Psoas muscle (tissue), 8 donors: Measurements from ENCODE around the gene ATF7. TPM values are rescaled to one million over a fixed set of nuclear protein-coding genes. Genes with fewer than 3 reads are reported as not detected.

ENCODE experiments used
- ATAC-seq, 4 donors: fragments of 200-7000 bp; cut with Tn5 transposase; one replicate each; pipeline ENCODE4 v1.9.1; 2020; ENCODE audit warnings: moderate library complexity in 3 of 4, mild to moderate bottlenecking in 2 of 4
- DNase-seq, 2 donors: peaks; one replicate each; pipeline ENCODE4 v3.0.0-alpha.2; 2020
- H3K27ac ChIP-seq: fragments of 200-600 bp; one replicate; pipeline ENCODE4 v1.8.0; 2022
- H3K27me3 ChIP-seq, 3 donors: fragments of 200-600 bp in 1 of 3; one replicate each; pipeline versions ENCODE4 v1.6.1 to v1.8.0; 2013 to 2022; ENCODE audit warnings: low read length in 2 of 3, mild to moderate bottlenecking in 2 of 3, moderate library complexity in 1 of 3; ENCODE audit not compliant: insufficient read depth in 3 of 3
- H3K36me3 ChIP-seq, 2 donors: fragments of 200-600 bp in 1 of 2; one replicate each; pipeline versions ENCODE4 v1.6.1 to v1.8.0; 2013 to 2022; ENCODE audit warnings: low read depth in 1 of 2, mild to moderate bottlenecking in 1 of 2, moderate library complexity in 1 of 2; ENCODE audit not compliant: insufficient read depth in 1 of 2
- H3K4me1 ChIP-seq: fragments of 200-600 bp; one replicate; pipeline ENCODE4 v1.8.0; 2022
- H3K4me3 ChIP-seq: fragments of 200-600 bp; one replicate; pipeline ENCODE4 v1.8.0; 2022; ENCODE audit warnings: mild to moderate bottlenecking
- H3K9me3 ChIP-seq: fragments of 200-600 bp; one replicate; pipeline ENCODE4 v1.8.0; 2022
- WGBS, 3 donors: extraction: QIAGEN DNeasy Blood & Tissue Kit; methylation state at CpG; one replicate each; pipeline versions ENCODE4 v1.1.6 to v1.1.7; 2013; 5-methylcytosine and 5-hydroxymethylcytosine counted together
- intact Hi-C, 2 donors: fragments of 100-400 bp; cut with DNase I; formaldehyde crosslinking; loops; one replicate each; pipeline versions ENCODE4 v1.11.0 to v1.14.2; 2022
- polyA plus RNA-seq, 3 donors: library from polyadenylated mRNA; stranded (reverse); fragments of 200-250 nt; gene quantifications; one replicate each; pipeline ENCODE4 v1.2.3, GENCODE V29; 2013
- total RNA-seq, 4 donors: library from RNA; stranded (reverse); fragmentation: NEBNext Ultra II Directional in 2 of 4; extraction: Animal tissue kit (Norgen Biotek cat#: 25700) in 2 of 4; gene quantifications; one replicate each; pipeline versions ENCODE4 v1.2.1 to v1.2.4, GENCODE V29; 2021 to 2023
- TF ChIP-seq, protein P1 (sequence below): fragments of 200-600 bp; IDR thresholded peaks from one replicate; pipeline ENCODE4 v1.8.0; 2022; ENCODE audit warnings: antibody characterized with exemption
- donor health status: healthy with polysubstance abuse.
- donor health status: DM: no; HTN: no; CAD: no; lungs with moderate emphysema.
- donor health status: Bipolar disorder and iron deficiency.
- donor health status: healthy.
- donor health status: DM: yes; HTN: yes; CAD: no.
- donor health status: DM: no; HTN: no; CAD: no.
- donor health status: DM: no; HTN: no; CAD: no.
- donor health status: DM: yes; HTN: yes; CAD: no.

ATF7 gene
- total and polyA plus RNA-seq, 7 donors: 15.7 to 32.3 (median 25.4) TPM

DNA sequence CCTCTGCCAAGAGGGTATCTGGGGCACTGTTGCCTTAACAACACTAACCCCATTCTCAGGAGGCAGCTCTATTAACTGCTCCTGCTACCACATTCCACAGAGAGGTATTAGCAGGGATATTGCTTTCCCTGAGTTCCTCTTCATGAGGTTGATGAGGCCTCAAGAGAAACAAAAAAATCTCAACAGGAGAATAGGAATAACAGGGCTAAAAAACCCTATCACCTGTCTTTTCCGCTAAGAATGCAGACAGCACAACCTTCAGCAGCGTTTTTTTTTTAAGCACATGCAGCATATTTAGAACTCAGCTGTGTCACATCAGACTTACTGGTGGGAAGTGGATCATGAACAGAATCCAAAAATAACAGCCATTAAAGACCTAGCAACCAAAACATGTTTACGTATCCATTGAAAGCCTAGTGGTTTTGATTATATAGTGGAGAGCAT is 29.2 kb downstream of the ATF7 start:
- intact Hi-C loops: no loop called here

DNA sequence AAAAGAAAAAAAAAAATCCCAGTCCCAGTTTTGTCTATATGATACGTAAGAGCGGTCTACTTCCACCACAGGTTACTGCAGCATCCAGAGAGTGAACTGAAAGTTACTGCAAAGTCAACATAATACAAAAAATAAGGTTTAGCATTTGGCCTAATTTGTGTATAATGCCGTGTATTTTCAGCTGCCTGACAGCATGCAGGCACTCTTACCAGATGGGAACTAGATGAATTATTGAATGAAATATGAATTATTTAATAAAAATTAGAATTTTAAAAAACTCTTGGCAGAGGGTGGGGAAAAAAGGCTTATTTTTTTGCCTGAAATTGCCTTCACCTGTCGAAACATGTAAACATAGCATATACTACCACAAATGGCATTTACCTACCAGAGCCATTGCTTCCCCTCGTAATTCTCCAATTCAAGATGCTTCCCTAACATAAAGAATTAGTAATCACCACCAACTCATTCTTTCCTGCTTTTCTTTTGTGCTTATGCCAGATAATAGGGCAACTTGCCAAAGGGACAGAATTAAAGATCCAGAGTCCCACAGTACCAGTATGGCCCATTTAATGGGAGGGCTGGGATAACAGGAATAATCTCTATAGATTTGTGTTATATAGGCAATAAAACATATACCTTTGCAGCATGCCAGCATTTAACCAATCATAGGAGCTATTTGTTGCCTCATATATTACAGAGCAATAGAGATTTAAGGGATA is 31.1 kb downstream of the ATF7 start:
- DNase-seq (no peak), ATAC-seq (no peak)
- intact Hi-C loops: no loop called here
- TF ChIP-seq, protein P1, sequence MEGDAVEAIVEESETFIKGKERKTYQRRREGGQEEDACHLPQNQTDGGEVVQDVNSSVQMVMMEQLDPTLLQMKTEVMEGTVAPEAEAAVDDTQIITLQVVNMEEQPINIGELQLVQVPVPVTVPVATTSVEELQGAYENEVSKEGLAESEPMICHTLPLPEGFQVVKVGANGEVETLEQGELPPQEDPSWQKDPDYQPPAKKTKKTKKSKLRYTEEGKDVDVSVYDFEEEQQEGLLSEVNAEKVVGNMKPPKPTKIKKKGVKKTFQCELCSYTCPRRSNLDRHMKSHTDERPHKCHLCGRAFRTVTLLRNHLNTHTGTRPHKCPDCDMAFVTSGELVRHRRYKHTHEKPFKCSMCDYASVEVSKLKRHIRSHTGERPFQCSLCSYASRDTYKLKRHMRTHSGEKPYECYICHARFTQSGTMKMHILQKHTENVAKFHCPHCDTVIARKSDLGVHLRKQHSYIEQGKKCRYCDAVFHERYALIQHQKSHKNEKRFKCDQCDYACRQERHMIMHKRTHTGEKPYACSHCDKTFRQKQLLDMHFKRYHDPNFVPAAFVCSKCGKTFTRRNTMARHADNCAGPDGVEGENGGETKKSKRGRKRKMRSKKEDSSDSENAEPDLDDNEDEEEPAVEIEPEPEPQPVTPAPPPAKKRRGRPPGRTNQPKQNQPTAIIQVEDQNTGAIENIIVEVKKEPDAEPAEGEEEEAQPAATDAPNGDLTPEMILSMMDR: no peak
- H3K36me3 ChIP-seq: peaks cover 0 to 4% of the 10 kb centered on the region in 2 donors
- H3K27ac ChIP-seq: no peak overlapping the region
- H3K4me3 ChIP-seq: no peak overlapping the region
- H3K27me3 ChIP-seq: no peaks in the 10 kb centered on the region
- WGBS, 3 donors: 90 to 96% (median 93%) methylated on average over 5 of the region's 5 CpGs
- H3K9me3 ChIP-seq: no peaks in the 10 kb centered on the region
- H3K4me1 ChIP-seq: peaks cover 39% of the 10 kb centered on the region

More for the DNA sequence above, 29.2 kb downstream of the ATF7 start:
- Histone ChIP-seq H3K27ac (peak overlapping the region; percentile 21), H3K4me3 (no peak overlapping the region), H3K36me3 (peaks cover 0 to 6% of the 10 kb centered on the region in 2 donors), H3K27me3 (no peaks in the 10 kb centered on the region), H3K4me1 (peaks cover 35% of the 10 kb centered on the region), H3K9me3 (no peaks in the 10 kb centered on the region)
- TF ChIP-seq, protein P1: no peak
- 4 to 14% (median 9%) methylated on average over 3 of the region's 3 CpGs for WGBS, 3 donors
- no peak for DNase-seq
- ATAC-seq: peak in 2 of 4 donors; percentile 43 to 63

DNA sequence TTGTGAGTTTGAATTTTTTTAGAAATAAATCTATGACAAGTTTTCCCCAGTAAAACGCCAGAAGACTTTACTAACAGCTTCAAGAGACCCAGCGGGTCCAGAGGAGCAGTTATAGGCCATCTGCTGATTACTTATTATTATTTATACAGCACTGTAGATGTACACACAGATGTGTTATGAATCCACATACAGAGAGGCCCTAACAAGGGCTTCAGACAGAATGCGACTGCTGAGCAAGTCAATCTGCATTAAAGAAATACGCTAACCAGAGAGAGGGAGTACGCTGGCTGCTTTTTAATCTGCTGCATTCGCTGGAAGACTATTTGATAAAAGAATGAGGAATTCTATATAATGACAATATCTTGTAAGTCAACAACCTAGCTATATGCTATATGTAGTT is 32.5 kb downstream of the ATF7 start:
- no peaks in the 10 kb centered on the region for H3K36me3 ChIP-seq
- H3K4me3 ChIP-seq: no peak overlapping the region
- no peak for ATAC-seq
- no peaks in the 10 kb centered on the region for H3K27me3 ChIP-seq
- WGBS, 3 donors: 95 to 96% (median 95%) methylated on average over 6 of the region's 6 CpGs
- intact Hi-C loops: no loop called here
- no peak for DNase-seq
- no peaks in the 10 kb centered on the region for H3K9me3 ChIP-seq
- no peak overlapping the region for H3K27ac ChIP-seq
- TF ChIP-seq, protein P1: no peak
- H3K4me1 ChIP-seq: peaks cover 39% of the 10 kb centered on the region

DNA sequence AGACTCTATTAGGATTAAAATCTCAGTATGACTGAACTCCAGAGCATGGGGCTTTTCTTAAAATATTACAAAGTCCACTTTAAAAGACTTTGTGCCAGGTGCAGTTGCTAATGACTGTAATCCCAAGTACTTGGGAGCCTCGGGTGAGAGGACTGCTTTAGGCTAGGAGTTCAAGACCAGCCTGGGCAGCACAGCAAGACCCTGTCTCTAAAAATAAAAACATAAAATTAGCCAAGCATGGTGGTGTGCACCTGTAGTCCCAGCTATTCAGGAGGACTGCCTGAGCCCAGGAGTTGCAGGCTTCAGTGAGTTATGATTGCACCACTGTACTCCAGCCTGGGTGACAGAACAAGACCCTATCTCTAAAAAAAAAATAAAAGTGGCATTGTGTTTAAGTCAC is 33.2 kb downstream of the ATF7 start:
- Histone ChIP-seq H3K27ac (no peak overlapping the region), H3K4me1 (peaks cover 39% of the 10 kb centered on the region), H3K36me3 (no peaks in the 10 kb centered on the region), H3K4me3 (no peak overlapping the region), H3K27me3 (no peaks in the 10 kb centered on the region), H3K9me3 (no peaks in the 10 kb centered on the region)
- intact Hi-C loops: no loop called here
- 46 to 71% (median 63%) methylated on average over 1 of the region's 1 CpG for WGBS, 3 donors
- no peak for DNase-seq
- no peak for ATAC-seq
- TF ChIP-seq, protein P1: no peak

DNA sequence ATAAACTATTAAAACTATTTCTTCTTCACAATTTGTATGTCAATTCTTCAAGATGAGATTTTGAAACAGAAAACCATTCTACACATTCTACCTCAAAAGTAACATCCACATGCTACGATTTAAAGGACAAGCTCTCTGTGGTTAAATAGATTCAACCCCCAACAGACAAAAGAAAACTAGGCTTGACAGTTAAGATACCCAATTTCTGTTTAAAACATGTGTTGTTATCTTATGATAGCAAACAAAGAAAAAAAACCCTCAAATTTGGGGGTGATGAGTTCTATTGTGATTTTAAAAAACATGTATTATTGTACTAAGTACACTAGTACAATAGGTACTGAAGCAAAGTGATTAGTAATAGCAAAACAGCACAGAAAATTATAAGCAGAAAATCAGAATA is 33.8 kb downstream of the ATF7 start:
- Histone ChIP-seq H3K27me3 (no peaks in the 10 kb centered on the region), H3K27ac (peak overlapping the region; percentile 3), H3K4me3 (no peak overlapping the region), H3K9me3 (no peaks in the 10 kb centered on the region), H3K4me1 (peaks cover 39% of the 10 kb centered on the region), H3K36me3 (no peaks in the 10 kb centered on the region)
- no peak for ATAC-seq
- intact Hi-C loops: no loop called here
- 79 to 98% (median 96%) methylated on average over 1 of the region's 1 CpG for WGBS, 3 donors
- TF ChIP-seq, protein P1: no peak
- DNase-seq: no peak
